HG03097 (cell line): ENCODE data around the gene PSMD12.
"Not testable (repeated sequence)": the region's sequence is repeated elsewhere in the genome, so short reads cannot be mapped to it uniquely, and the experiment has no call there.

Experiments
- ATAC-seq: cut with Tn5 transposase; IDR thresholded peaks from one replicate; pipeline ENCODE4 v1.9.1; 2021; ENCODE audit not compliant: unreplicated experiment, low FRiP score

Gene PSMD12

DNA sequence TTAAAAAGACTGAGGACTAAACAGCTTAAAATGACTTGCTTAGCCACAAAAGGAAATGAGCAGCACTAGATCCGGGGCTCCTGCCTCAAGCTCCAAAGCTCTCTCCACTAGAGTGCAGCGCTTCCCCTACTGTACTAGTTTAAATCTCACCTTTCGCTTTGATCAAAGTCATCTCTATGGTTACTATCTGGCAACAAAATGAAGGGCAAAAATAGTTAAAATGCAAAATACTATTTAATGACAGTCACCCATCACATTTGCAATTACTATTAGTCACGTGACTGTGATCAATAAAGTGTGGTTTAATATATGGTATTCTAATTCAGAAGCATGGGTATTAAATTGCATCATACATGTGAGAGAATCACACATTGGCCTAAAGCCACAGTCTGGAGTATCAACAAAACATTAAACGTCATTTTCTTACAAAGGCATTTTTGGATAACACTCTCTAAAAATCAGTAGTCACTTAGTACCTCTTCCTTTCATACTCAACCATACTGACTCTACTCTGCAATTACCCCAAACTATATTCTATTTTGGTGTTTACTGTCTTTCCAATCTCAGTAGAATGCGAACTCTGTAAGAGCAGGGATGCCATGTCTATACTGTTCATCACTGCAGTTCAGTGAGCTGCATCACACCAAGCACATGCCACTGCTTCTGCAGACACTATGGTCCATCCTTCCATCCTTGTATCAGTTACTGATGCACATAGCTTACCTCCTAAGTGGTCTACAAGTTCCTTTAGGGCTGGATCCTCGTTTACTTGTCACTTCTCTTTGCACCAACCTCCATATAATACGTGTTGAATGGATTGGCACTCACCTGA is 6.2 kb downstream of the PSMD12 start:
- no peak for ATAC-seq

- no peak for ATAC-seq
Observed at GRCh38 chr17:67358612-67359011, 7.8 kb downstream of the PSMD12 start.

DNA sequence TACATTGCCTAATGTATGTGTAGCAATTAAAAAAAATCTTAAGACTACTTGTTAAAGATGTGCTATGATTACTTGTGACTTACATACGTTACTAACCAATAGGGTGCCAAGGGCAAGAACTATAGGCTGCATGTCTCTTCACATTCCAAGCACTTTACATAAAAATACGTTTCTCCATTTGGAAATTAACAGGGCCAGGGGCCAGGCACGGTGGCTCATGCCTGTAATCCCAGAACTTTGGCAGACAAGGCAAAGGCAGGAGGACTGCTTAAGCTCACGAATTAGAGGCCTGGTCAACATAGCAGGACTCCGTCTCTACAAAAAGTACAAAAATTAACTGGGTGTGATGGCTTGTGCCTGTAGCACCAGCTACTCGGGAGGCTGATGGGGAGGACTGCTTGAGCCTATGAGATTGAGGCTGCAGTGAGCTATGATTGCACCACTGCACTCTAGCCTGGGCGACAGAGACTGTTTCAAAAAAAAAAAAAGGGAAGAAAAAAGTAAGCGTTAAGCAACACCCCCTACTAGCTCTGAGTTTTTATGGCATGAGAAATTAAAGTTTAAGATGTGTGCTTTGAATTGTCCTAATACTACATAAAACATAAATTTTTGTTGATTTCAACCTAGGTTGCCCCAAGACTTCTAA is 12.3 kb downstream of the PSMD12 start:
- no peak for ATAC-seq

DNA sequence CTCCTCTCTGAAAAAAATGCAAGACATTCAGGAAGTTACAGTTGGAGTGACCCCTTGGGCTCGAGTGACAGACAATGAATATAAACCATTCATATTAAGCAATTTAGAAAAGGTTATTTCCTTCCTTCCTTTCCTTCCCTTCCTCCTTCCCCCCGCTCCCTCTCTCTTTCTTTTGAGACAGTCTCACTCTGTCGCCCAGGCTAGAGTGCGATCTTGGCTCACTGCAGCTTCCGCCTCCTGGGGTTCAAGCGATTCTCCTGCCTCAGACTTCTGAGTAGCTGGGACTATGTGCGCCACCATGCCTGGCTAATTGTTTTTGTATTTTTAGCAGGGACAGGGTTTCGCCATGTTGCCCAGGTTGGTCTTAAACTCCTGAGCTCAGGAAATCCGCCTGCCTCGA is 13.2 kb downstream of the PSMD12 start:
- no peak for ATAC-seq

- ATAC-seq = no peak
Observed at GRCh38 chr17:67349420-67349819, 17.0 kb downstream of the PSMD12 start.

DNA sequence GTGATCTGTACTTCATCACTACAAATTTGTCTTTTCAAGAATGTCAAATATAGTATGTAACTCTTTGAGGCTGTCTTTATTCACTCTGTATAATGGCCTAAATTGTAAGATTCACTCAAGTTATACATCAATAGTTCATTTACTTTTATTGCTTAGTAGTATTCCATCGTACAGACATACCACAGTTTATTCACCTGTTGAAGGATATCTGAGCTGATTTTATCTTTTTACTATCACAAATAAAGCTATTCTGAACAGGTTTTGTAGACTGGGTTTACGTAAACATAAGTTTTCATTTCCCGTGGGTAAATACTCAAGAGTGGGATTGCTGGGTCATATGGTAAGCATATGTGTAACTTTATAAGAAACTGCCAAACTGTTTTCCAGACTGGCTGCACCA is 18.6 kb downstream of the PSMD12 start:
- ATAC-seq = no peak

DNA sequence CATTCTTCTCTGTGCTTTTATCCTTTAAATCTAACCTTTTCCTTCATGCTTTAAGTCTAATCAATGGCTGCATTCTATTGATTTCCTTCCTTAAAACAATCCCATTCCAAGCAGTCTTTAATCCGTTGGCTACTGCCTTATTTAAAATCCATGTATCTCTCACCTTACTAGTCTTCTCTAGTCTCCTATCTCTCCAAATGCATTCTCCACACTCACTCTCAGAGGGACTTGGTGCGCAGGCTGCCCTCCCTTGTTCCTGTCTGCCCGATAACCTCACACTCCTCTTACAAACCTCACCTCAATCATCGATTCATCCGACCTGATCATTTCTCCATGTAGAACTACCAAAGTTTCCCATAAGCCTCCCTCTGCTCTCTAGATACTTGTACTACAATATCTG is 23.1 kb downstream of the PSMD12 start:
- ATAC-seq = no peak

DNA sequence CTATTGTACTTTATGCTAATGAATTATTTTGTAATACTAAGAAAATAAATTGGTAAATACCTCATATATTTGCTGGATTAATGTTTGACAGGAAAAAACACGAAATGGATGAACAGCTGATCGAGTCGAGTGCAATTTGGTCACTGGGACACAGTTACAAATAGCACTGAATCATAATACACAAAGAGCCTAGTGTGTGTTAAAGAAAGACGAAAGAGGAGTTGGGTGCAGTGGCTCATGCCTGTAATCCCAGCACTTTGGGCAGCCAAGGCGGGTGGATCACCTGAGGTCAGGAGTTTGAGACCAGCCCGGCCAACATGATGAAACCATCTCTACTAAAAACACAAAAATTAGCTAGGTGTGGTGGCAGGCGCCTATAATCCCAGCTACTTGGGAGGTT is 28.0 kb downstream of the PSMD12 start:
- ATAC-seq = not testable (repeated sequence)

DNA sequence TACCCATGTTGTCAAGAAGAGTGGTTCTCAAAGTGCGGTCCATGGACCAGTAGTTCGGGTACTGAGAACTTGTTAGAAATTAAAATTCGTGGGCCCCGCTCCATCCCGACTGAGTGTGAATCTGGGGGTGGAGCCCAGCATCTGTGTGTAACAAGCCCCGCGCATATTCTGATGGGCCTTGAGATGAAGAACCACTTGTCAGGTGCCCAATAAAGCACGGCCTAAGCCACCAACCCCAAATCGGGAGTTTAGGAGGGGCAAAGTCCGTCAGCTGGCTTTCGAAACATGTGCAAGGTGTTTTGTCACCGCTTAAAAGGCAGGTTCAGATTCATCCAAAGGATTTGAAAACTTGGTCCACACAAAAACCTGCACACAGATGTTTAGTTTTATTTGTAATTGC is 29.5 kb downstream of the PSMD12 start:
- no peak for ATAC-seq

DNA sequence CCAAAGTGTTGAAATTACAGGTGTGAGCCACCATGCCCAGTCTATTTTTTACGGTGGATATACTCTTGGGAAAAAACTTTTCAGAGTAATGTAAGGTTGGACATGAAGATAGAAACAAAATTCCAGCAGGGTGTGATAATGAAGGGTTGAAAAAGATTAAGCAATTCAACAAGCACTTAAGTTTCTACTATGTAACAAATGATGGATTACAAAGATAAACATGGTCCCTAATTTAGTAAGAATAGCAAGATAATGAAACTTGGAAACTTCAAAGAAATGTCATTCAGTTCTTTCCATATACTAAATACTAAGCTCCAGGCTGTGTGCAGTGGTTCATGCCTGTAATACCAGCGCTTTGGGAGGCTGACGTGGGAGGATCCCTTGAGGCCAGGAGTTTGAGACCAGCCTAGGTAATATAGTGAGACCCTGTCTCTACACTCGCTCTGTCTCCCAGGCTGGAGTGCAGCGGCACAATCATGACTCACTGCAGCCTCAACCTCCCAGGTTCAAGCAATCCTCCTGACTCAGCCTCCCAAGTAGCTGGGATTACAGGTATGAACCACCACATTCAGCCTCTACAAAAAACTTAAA is 31.0 kb downstream of the PSMD12 start:
- no peak for ATAC-seq

DNA sequence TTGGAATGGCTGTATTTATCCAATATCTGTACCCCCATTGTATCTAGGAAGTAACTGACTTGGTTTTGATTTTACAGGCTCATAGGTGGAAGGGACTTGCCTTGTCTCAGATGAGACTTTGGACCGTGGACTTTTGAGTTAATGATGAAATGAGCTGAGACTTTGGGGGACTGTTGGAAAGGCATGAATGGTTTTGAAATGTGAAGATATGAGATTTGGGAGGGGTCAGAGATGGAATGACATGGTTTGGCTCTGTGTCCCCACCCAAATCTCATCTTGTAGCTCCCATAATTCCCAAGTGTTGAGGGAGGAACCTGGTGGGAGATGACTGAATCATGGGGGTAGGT is 34.2 kb downstream of the PSMD12 start:
- not testable (repeated sequence) for ATAC-seq

DNA sequence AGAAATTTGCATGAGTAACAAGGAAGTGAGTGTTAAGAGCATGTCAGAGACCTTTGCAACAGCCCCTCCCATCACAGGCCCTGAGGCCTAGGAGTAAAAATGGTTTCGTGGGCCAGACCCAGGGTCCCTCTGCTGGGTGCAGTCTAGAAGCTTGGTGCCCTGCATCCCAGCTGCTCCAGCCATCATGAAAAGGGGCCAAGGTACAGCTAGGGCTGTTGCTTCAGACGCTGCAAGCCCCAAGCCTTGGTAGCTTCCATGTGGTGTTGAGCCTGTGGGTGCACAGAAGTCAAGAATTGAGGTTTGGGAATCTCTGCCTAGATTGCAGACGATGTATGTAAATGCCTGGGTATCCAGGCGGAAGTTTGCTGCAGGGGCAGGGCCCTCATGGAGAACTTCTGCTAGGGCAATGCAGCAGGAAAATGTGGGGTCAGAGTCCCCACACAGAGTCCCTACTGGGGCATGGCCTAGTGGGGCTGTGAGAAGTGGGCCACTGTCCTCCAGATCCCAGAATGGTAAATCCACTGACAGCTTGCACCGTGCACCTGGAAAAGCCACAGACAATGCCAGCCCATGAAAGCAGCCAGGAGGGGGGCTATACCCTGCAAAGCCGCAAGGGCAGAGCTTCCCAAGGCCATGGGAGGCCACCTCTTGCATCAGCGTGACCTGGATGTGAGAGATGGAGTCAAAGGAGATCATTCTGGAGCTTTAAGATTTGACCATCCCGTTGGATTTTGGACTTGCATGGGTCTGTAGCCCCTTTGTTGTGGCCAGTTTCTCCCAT is 34.8 kb downstream of the PSMD12 start:
- not testable (repeated sequence) for ATAC-seq

GRCh38 chr17:67328026-67328425 is 38.4 kb downstream of the PSMD12 start:
- no peak for ATAC-seq

GRCh38 chr17:67326959-67327745 is 39.2 kb downstream of the PSMD12 start:
- not testable (repeated sequence) for ATAC-seq

DNA sequence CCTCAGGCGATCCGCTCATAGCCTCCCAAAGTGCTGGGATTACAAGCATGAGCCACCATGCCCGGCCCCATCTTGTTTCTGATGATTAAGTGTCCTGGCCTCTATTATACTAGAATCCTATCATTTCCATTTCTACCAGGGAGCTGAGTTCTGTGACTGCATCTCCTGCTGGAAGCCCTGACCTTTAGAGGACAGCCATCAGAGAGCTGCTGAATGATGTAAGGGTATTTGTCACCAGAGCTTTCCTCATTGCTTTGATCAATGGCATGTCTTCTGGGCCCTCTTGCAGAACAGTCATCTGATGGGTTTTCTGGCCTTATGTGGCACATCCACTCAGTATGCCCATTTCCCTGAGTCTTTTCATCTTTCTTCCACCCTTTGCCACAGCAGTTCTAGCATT is 39.9 kb downstream of the PSMD12 start:
- ATAC-seq = no peak

DNA sequence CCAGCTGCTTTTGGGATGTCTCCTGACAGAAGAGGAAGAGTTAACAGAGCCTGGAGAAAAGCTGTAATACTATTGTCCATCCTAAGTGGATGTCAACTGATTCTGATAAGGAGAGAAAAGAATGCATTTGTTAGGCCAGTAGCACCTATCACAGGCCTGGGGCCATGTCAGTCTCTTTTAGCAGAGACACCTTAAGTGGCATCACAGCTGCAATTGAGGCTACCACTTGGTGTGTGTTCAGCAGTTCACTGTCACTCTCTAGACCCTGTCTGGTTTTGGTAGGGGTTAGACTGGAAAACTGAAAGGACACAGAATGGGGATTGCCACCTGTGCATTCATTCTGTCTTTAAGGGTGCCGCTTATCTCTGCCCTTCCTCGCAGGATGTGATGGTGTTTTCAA is 42.0 kb downstream of the PSMD12 start:
- no peak for ATAC-seq

GRCh38 chr17:67323445-67323844 is 42.9 kb downstream of the PSMD12 start:
- no peak for ATAC-seq

DNA sequence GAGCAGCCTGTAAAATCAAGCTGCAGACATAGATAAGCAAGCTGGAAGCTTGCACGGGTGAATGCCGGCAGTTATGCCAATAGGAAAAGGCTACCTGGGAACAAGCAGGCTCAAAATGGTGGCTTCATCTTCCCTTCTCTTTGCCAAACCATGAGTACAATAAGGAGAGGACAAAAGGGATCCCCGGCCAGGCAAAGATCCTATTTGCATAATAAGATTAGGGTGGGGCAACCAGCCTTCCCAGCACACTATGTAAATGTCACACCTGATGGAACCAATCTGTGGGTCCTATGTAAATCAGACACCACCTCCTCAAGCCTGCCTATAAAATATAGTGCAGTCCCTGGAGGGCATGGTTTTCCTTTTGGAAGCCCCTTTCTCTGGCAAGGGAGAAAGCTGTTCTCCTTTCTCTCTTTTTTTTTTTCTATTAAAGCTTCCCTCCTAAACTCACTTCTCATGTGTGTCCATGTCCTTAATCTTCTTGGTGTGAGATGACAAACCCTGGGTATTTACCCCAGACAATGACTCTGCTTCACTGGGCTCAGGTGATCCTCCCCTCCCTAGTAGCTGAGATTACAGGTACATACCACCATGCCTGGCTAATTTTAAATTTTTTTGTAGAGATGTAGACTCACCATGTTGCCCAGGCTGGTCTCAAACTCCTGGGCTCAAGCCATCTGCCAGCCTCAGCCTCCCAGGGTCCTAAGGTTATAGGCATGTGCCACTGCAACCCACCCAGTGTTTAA is 44.2 kb downstream of the PSMD12 start:
- ATAC-seq = no peak

GRCh38 chr17:67321486-67321885 is 44.9 kb downstream of the PSMD12 start:
- ATAC-seq = not testable (repeated sequence)

DNA sequence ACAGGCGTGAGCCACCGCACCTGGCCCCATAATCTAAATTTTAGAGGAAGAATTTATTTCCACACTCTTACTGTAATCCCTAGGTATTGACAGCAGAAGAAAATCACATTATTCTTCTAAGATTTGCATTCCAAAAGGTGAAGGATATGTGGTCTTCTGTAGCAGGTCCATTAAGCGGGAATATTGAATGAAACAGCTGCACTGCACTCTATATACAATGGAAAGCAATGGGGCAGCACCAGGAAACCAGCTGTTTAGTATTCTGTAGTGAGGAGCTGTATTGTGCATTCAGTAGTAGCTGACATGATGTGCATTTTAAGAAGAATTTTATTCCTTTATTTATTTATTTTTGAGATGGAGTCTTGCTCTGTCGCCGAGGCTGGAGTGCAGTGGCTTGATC is 49.6 kb downstream of the PSMD12 start:
- no peak for ATAC-seq
